Left cardiac atrium (tissue), 4 donors: ENCODE results near the gene PPP1R14B. TPM values are rescaled to one million over a fixed set of nuclear protein-coding genes. Genes with fewer than 3 reads are reported as not detected.
"Not testable (repeated sequence)": the region's sequence is repeated elsewhere in the genome, so short reads cannot be mapped to it uniquely, and the experiment has no call there.

ENCODE experiments used
- ATAC-seq, 2 donors: fragments of 200-7000 bp; cut with Tn5 transposase; one replicate each; pipeline ENCODE4 v1.9.1; 2020; ENCODE audit warnings: mild to moderate bottlenecking in 2 of 2, moderate library complexity in 2 of 2
- DNase-seq: peaks from one replicate; pipeline ENCODE4 v3.0.0-alpha.2; 2020
- intact Hi-C, 2 donors: fragments of 100-400 bp; cut with DNase I; formaldehyde crosslinking; loops; one replicate each; pipeline versions ENCODE4 v1.14.1 to v1.15.1; 2022 to 2023
- total RNA-seq, 2 donors: library from RNA; stranded (reverse); fragmentation: NEBNext Ultra II Directional; extraction: Animal tissue kit (Norgen Biotek cat#: 25700); gene quantifications; one replicate each; pipeline ENCODE4 v1.2.1, GENCODE V29; 2021
- donor health status: DM: no; HTN: yes; CAD: no.
- donor health status: DM: no; HTN: yes; CAD: no; lungs with severe emphysema.
- donor health status: DM: yes; HTN: yes; CAD: no.
- donor health status: Dilated cardiomyopathy.

Gene PPP1R14B
- total RNA-seq, 2 donors from 2014 or later: 122 to 135 TPM

GRCh38 chr11:64250415-64251015 is 3.8 kb upstream of the PPP1R14B start:
- DNase-seq (no peak), ATAC-seq (no peak)
- intact Hi-C loops: loop anchor here in 1 of 2 donors (5.0 kb wide), 1 partner anchor 52 kb away; the partner anchor contains the start of gene CATSPERZ

GRCh38 chr11:64249563-64250414 is 3.0 kb upstream of the PPP1R14B start:
- no peak for ATAC-seq
- DNase-seq: no peak
- intact Hi-C loops: loop anchor here in 1 of 2 donors (5.0 kb wide), 1 partner anchor 53 kb away; the partner anchor contains the start of gene CATSPERZ

- intact Hi-C loops: no loop called here
- ATAC-seq (no peak), DNase-seq (no peak)
These were observed 2.3 kb upstream of the PPP1R14B start for GRCh38 chr11:64249038-64249437.

- intact Hi-C loops: no loop called here
- DNase-seq (no peak), ATAC-seq (no peak)
These were observed 1.8 kb upstream of the PPP1R14B start for GRCh38 chr11:64248578-64248977.

DNA sequence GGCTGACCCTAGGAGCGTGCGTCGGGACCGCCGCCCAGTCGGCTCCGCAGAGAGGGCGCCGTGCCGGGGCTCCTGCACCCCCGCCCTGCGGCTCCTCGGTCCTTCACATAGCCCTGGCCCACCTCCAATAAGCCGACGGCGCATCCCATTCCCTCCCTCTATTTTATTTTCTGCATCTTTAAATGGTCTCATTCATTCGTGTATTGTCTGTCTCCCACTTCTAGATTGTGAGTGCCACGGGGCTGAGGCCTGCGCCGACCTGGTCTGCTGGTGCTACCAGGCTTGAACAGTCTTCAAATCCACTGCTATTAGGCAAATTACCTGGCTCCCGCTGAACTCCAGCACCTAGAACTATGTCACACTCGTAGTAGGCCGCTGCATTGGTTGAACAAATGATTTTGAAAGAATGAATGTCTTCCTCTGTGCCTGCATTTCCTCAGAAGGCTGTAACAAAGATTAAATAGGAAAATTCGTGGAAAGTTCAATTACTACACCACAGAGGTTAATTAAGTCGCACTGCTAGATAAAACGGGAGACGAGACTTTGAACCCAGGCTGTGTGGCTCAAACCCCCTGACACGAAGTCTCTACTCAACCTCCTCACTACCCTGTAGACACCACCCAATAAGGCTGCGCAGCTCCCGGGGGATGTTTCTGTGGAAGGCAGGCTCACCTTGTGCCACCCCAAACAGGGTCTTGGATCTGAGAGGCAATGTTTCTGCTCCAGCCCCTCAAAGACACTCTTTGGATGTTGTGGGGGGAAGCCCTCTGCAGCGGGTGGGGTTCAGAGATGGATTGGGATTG is 1.2 kb upstream of the PPP1R14B start:
- DNase-seq: no peak
- intact Hi-C loops: no loop called here
- ATAC-seq: peak; percentile 1

- DNase-seq, intact Hi-C loops, ATAC-seq: not testable (repeated sequence)
These were observed 197 bp downstream of the PPP1R14B start for GRCh38 chr11:64246621-64246870.

GRCh38 chr11:64245797-64246620 is 734 bp downstream of the PPP1R14B start:
- ATAC-seq (peak in 1 of 2 donors; percentile 7), DNase-seq (peak; percentile 90)
- intact Hi-C loops: no loop called here

DNA sequence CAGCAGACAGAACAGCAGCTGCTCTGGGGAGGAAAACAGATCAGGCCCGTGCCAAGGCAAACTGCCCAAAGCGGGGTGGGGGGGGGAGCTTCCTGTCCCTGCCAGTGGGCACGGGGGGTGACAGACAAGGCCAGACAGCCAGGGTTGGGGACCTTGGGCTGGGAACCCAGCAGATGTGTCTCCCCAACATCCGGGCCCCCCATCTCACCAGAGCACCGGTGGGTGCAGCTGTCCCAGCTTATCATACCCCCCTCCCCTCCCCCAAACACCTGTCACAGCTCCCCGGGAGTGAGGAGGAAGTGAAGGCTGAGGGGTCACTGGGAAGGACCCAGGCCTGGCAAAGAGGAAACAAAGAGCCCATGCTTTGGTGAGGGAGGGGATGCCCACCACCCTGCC is 1.3 kb downstream of the PPP1R14B start:
- intact Hi-C loops: no loop called here
- ATAC-seq: no peak
- peak; percentile 60 for DNase-seq

- intact Hi-C loops: no loop called here
- DNase-seq (no peak), ATAC-seq (no peak)
These were observed 1.8 kb downstream of the PPP1R14B start for GRCh38 chr11:64244966-64245365.

DNA sequence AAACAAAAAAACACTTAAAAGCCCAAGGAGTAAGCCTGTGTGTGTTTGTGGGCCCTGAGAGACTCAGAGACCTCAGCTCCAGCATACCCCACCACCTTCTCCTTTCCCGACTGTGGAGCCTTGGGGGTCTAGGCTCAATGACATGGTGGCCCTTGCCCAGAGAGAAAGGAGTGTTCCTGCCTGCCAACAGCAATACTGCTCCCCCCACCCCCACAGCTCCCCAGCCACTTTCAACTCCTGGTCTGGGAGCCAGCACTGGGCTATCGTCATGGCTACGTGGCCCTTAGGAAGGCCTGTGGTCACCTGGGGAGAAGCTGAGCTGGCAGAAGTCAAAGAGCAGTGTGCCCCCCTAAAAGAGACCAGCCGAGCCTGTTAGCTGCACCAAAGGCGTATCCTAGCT is 2.6 kb downstream of the PPP1R14B start:
- DNase-seq (no peak), ATAC-seq (no peak)
- intact Hi-C loops: no loop called here

- intact Hi-C loops: no loop called here
- DNase-seq (no peak), ATAC-seq (no peak)
These were observed 3.4 kb downstream of the PPP1R14B start for GRCh38 chr11:64243236-64243854.

DNA sequence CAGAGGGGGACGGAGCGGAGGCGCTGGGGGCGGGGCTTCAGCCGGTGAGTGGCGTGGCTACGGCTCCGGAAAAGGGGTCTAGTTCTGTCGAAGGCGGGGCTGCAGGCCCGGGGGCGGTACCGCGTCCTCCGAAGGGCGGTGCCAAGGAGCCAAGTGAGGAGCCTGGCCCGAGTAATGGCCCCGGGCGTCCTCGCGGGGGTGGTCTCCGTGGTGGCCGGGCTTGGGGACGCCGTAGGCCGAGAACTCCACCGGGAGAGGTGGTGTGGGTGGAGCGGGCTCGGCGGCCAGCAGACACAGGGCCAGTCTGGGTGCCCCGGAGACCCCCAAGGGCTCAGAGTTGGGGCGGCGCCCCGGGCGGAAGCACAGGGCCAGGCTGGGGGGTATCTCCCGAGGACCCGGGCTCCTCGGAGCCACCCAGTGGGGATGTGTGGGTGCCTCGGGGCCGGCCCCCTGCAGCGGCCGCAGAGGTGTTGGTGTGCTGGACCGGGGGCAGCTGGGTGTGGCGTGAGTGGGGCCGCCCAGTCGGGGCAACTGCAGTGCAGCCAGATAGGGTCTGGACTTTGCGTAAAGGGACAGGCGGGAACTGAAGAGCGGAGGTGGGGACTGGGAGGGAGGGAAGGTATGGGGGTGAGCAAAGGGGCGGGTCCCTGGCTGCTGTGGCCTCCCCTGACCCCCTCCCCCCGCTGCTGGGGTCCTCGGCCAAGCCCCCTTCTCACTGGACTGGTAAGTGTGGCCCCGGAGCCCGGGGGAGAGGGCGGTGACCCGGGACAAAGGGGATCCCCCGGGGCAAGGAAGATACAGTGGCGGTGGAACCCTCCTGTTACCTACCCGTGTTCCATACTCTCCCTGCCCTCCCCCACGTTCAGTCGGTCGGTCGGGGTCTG is 5.0 kb downstream of the PPP1R14B start:
- intact Hi-C loops: no loop called here
- DNase-seq: peak; percentile 74
- ATAC-seq: peak; percentile 6 to 14

DNA sequence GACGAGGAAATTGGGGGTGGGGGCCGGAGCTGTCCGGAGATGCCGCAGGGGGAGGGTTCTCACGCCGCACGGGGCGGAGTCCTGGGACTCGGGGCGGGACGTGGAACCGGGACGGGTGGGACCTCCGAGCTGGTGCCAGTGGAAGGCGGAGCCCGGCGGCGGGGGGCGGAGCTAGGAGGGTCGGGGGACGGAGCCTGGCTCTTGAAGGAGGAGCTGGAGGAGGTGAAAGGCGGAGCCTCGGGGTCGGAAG is 5.6 kb downstream of the PPP1R14B start:
- DNase-seq: peak; percentile 99
- intact Hi-C loops: no loop called here
- ATAC-seq: peak; percentile 89 to 90

DNA sequence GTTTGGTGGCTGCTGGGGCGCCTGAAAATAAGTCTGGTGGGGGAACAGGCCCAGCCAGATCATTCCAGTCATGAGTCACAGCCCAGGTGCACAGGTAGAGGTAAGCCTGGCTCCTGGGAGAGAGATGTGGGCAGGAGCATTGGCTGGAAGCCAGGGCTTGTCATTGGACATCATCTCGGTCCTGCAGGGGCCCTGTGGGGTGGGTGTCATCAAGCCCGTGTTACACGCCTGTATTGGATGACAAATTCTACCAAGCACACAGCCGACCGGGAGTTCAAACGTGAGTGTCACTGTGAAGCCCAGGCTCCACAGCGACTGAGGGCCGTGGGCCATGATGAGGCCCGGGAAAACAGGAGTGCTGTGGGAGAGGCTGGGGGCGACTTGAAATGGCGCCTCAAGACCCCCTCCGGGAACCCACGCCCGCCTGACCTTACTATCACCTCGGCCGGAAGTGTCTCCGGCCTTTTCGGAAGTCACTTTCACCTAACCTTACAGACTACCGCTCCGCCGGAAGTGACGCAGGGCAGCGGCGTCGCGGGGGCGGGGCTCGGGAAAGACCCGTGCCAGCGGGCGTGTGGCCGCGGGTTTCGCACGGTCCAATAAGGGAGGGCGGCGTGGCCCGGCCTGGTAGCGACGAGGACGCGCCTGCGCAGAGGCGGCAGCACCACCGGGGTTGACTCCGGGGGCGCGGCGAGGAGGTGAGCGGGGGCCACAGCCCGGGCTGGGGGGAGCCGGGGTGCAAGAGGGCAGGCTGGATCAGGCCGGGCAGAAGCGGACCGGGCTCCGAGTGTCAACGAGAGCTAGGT is 6.1 kb downstream of the PPP1R14B start, which contains the start of gene FKBP2:
Gene FKBP2, plus strand, starts transcription at position 661 of the 806 bp plus-strand sequence. CDS start 1,293 bp downstream, outside the sequence.
- ATAC-seq: peak; percentile 75 to 83
- intact Hi-C loops: no loop called here
- peak; percentile 98 for DNase-seq

DNA sequence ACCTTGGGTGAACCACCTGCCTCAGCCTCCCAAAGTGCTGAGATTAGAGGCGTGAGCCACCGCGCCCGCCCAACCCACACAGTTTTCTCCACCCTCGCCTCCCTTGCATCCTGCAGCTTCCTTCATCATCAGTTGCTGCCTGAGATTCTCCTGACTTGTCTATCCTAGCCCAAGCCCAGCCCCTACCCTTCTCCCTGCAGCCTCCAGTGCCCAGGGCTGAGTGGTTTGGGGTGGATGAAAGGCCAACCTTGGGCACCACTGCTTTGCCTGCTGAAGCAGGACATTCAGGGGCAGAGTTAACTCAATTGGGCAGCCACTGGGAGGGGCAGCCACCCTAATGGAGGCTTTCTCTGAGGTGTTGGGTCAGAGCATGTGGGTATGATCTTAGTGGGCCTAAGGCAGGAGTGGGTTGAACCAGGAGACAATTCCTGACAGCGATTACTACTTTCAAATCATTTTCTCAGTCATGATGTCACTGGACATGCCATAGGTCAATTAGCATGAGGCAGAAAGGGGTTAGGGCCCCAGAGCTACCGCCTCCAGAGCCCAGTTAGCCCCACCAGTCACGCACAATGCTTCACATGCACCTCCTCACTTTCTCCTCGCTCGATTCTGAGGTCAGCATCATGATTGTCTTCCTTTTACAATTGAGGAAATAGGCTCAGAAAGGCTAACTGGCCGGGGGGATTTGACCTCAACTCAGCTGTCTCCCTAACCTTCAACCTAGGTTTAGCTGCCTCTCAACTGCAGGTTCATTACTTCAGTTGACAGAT is 6.9 kb downstream of the PPP1R14B start:
- no peak for DNase-seq
- ATAC-seq: no peak
- intact Hi-C loops: no loop called here

DNA sequence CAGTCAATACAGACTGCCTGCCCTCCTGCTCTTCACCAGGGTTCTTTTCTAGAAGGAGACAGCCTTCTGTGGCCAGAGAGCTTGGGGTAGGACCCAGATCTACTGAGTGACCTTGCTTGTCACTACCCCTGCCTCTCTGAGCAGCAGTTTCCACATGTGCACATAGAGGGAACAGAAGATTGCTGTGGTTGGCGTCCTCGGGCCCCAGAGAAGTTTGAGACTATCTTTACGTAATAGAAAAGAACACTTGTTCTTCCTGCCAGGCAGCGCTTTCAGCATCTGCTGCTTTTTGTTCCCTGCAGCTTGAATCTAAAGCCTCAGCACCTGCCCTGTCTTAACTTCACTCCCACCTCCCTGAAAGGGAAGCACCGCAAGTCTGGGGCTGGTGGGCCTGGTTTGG is 7.7 kb downstream of the PPP1R14B start:
- DNase-seq (no peak), ATAC-seq (no peak)
- intact Hi-C loops: no loop called here
